GM10266 (cell line): ENCODE measurements around the gene LCE1B.

Experiments
- DNase-seq: peaks from one replicate; pipeline ENCODE4 v3.0.0; 2012; ENCODE audit errors: extremely low spot score
- TF ChIP-seq, protein P1 (sequence below): IDR thresholded peaks from 2 replicates; pipeline ENCODE4 v1.5.1; 2012; ENCODE audit warnings: mild to moderate bottlenecking, low read depth; ENCODE audit not compliant: control insufficient read depth, insufficient read depth; ENCODE audit errors: missing control alignments

LCE1B gene

GRCh38 chr1:152823294-152823693 lies 11.5 kb downstream of the LCE1B start:
- no peak for DNase-seq
- TF ChIP-seq, protein P1, sequence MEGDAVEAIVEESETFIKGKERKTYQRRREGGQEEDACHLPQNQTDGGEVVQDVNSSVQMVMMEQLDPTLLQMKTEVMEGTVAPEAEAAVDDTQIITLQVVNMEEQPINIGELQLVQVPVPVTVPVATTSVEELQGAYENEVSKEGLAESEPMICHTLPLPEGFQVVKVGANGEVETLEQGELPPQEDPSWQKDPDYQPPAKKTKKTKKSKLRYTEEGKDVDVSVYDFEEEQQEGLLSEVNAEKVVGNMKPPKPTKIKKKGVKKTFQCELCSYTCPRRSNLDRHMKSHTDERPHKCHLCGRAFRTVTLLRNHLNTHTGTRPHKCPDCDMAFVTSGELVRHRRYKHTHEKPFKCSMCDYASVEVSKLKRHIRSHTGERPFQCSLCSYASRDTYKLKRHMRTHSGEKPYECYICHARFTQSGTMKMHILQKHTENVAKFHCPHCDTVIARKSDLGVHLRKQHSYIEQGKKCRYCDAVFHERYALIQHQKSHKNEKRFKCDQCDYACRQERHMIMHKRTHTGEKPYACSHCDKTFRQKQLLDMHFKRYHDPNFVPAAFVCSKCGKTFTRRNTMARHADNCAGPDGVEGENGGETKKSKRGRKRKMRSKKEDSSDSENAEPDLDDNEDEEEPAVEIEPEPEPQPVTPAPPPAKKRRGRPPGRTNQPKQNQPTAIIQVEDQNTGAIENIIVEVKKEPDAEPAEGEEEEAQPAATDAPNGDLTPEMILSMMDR, result no peak

DNA sequence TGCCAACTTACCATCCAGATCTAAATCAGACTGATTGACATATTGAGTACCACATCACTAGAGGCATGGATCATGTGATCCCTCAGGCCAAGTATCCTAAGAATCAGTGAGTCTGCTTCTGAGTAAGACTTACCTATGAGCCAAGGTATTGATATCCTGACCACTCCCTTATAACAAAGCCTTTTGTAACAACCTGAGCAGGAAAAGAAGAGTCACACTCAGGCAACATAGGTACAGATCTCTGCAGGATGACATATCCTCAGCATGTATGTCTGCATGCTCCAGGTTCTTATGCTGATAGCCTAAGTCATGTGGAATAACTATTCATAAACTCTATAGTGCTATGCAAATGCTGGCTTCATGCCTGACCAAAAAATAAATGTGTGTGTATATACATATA lies 13.2 kb downstream of the LCE1B start:
- no peak for DNase-seq
- TF ChIP-seq, protein P1, result no peak

DNA sequence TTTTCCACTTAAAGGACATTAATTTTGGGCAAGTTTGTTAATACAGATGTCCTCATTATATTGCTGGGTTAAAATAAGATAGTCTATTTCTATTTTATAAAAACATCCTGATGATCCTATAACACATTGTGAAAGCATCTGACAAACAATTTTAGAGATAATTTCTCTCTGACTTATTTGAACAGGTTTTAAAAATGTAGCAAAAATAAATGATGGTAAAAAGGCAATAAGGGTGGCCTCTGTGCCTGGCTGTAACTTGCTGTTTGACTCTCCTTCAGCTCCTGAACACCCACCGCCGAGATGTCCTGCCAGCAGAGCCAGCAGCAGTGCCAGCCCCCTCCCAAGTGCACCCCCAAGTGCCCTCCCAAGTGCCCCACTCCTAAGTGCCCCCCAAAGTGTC lies 15.4 kb downstream of the LCE1B start, which contains the start of gene LCE1A:
TSS of gene LCE1A (plus strand) at position 301 of the 400 bp plus-strand sequence. CDS start at position 301, 0 bp downstream.
- TF ChIP-seq, protein P1, result no peak
- no peak for DNase-seq

DNA sequence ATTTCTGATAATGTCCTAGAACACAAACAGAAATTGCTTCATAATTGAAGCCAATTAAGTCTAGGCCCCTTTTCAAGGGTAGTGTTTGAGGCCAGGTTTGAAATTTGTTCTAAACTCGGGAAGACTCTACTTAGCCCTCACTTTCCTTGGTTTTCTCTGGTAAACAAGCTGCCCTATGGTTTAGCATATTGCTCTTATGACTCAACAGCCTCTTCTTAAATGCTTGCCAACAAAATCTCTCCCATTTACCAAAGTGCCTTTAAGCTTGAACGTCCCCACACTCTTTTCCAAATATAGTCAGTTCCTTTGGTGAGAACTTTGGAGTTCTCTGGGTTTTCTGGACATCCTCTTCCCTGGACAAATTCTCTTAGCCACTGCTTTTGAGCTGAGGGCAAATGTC lies 25.1 kb downstream of the LCE1B start:
- DNase-seq, result no peak
- TF ChIP-seq, protein P1, result no peak

DNA sequence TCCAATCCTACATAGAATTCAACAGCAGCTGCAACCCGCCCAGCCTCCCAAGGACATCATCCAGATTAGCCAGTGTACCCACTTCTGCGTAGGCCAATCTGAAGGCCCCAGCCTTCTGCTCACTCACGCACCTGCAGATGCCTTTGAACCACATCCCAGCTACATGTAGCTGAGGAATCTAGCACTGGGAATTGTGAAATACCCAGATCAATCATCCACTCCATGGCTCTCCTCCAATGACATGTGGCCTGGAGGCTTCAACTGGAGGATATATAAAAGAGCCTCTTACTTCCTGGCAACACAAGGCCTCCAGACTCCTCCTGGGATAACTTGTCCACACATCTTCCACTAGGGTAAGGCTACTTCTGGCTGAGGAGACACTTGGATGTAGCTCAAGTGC lies 30.8 kb downstream of the LCE1B start, which contains the start of gene LCE6A:
TSS of gene LCE6A (plus strand) at position 301 of the 400 bp plus-strand sequence. CDS start 665 bp downstream, outside the sequence.
- no peak for DNase-seq
- TF ChIP-seq, protein P1, result no peak

- DNase-seq, result no peak
Observed at GRCh38 chr1:152855661-152856060, 43.9 kb downstream of the LCE1B start.

GRCh38 chr1:152858062-152858461 lies 46.3 kb downstream of the LCE1B start:
- TF ChIP-seq, protein P1, result no peak
- no peak for DNase-seq

More at GRCh38 chr1:152855661-152856060, 43.9 kb downstream of the LCE1B start:
- TF ChIP-seq, protein P1, result no peak
